Kidney epithelial cell (primary cell): ENCODE results near the gene HTR7. TPM values are rescaled to one million over a fixed set of nuclear protein-coding genes. Genes with fewer than 3 reads are reported as not detected.

ENCODE experiments used
- DNase-seq: peaks from one replicate; pipeline ENCODE4 v3.0.0-alpha.2; 2010; ENCODE audit warnings: low read depth
- H3K27me3 ChIP-seq: 2 replicates; pipeline ENCODE4 v1.6.0; 2011; ENCODE audit warnings: low read length; ENCODE audit not compliant: control insufficient read depth, insufficient read depth
- H3K36me3 ChIP-seq: 2 replicates; pipeline ENCODE4 v1.5.1; 2011; ENCODE audit warnings: low read length; ENCODE audit not compliant: control insufficient read depth, insufficient read depth
- H3K4me3 ChIP-seq: 2 replicates; pipeline ENCODE4 v1.5.1; 2011; ENCODE audit warnings: low read depth, mild to moderate bottlenecking, control low read depth, low read length
- CTCF ChIP-seq: IDR thresholded peaks from 2 replicates; pipeline ENCODE4 v1.5.1; 2011; ENCODE audit warnings: mild to moderate bottlenecking, moderate library complexity, low read length, control low read depth, inconsistent platforms; ENCODE audit not compliant: insufficient read depth, poor library complexity, severe bottlenecking
- total RNA-seq: library from RNA; depleted of rRNA; stranded (reverse); fragments of >200 nt; gene quantifications from 2 replicates; pipeline ENCODE4 v1.2.3, GENCODE V29; 2015

HTR7 gene
- total RNA-seq, 1 donor from 2014 or later, result 0.17 TPM

GRCh38 chr10:90865401-90865800 is 7.6 kb upstream of the HTR7 start:
- peak; percentile 42 for TF ChIP-seq CTCF
- H3K36me3 ChIP-seq, result no peaks in the 10 kb centered on the region
- peaks cover 4% of the 10 kb centered on the region for H3K27me3 ChIP-seq
- no peak for DNase-seq
- H3K4me3 ChIP-seq, result no peak overlapping the region

DNA sequence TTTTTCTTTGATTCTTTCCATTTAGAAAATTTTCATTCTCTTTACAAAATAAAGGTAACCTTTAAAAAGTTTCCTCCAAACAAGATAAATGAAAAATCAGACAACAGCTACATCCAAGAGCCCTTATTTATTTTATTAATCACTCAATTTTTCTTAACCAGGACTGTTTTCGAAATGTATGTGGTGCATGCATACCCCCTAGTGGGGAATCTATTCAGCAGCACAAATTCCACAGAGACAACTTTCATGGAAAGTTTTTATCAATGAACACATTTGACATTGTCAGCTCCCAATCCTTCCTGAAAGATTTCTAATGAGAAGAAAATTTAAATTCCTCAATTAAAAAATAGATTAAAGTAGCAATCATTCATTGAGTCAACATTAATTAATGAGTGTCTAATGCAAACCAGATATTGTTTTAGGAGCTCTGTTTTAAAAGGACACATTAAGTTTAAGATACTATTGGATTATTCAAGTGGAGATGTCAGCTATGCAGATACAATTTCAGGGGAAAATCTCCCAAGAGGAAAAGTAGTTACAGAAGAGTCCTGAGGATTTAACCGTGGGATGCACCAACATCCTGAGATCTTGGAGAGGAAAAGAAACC is 5.2 kb upstream of the HTR7 start:
- Histone ChIP-seq H3K36me3 (no peaks in the 10 kb centered on the region), H3K27me3 (peaks cover 4% of the 10 kb centered on the region), H3K4me3 (no peak overlapping the region)
- no peak for DNase-seq
- peak; percentile 76 for TF ChIP-seq CTCF

DNA sequence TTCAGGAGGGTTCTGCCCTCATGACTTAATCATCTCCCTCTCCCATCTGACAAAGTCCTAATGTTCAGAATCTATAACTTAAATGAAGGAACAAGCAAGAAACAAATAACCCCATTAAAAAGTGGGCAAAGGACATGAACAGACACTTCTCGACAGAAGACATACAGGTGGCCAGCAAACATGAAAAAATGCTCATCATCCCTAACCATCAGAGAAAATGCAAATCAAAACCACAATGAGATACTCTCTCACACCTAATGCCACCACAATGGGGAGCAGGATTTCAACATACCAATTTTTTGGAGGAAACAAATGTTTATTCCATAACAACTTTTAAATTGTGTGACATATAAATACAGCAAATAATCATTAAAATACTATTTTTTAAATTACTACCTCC is 3.0 kb upstream of the HTR7 start:
- no peak overlapping the region for H3K4me3 ChIP-seq

GRCh38 chr10:90859321-90859751 is 1.5 kb upstream of the HTR7 start:
- no peak overlapping the region for H3K4me3 ChIP-seq
- TF ChIP-seq CTCF, result no peak
- no peaks in the 10 kb centered on the region for H3K36me3 ChIP-seq
- peaks cover 18% of the 10 kb centered on the region for H3K27me3 ChIP-seq
- no peak for DNase-seq

More for the DNA sequence above, 3.0 kb upstream of the HTR7 start:
- no peak for DNase-seq
- Histone ChIP-seq H3K27me3 (peaks cover 15% of the 10 kb centered on the region), H3K36me3 (no peaks in the 10 kb centered on the region)
- TF ChIP-seq CTCF, result no peak

DNA sequence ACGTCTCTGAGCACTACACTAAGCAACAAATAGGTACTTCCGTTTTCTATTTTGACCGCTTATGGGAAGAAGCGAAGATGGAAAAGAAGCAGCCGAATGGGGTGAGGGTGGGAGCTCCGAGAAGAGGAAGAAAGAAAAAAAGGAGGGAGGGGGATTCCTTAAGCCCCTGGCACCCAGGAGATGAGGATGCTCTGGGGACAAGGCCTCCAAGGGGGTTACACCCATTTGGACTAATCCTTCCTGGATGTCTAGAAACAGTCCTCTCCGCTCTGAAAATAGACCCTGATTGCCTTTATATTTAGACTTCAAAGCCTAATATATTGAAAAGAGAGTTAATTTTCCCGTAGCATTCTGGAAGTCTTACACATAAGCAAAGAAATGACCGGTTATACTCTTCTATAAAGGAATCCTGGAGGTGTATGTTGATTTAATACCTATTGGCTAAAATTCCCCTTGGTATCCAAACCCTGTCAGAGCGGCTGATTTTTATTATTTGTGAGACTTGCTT is 676 bp upstream of the HTR7 start:
- no peak for TF ChIP-seq CTCF
- H3K36me3 ChIP-seq, result no peaks in the 10 kb centered on the region
- peak overlapping the region; percentile 53 for H3K4me3 ChIP-seq
- no peak for DNase-seq
- H3K27me3 ChIP-seq, result peaks cover 17% of the 10 kb centered on the region
